NCI-H526 treated with DMSO at 0.1 percent for 48 hours (cell line): ENCODE data around the gene SLC6A20.

ENCODE experiments used
- DNase-seq: peaks from one replicate; lab custom pipeline; 2025; lab: John Stamatoyannopoulos, UW

Gene SLC6A20

DNA sequence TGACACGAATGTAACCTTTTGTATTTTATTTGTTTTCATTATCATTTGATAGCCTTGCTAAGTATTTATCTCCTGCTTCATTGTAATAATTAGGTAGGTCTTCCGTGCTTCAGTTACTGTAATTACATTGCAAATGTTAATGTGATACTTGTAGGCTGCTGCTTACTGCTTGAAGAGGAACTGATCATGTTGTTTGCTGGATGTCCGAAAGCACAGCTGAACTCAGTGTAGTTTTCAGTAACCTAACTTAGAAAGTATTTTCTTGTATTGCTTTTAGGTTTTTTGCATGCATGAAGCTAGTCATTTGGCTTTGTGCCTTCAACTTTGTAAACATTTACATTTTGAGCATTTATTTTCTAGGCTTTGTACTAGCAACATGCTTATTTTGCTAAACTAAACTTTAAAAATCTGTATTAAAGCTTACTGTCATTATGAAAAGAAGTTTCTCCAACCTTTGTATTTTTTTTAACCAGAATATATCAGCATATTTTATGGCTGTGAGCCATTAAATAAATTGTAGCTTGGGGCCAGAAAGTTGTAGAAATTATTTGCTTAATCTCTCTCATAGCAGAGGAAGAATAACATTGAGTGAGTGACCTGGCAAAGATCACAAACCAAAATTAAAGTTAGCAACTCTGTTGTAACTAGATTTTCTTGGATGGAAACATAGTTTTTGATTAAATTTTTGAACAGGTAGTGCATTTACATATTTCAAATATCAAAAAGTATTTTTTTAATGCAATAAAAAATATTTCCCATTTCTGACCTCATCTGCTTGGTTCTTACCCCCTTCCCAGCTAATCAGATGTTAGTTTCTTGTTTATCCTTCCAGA, 76.5 kb downstream of the SLC6A20 start:
- no peak for DNase-seq

DNA sequence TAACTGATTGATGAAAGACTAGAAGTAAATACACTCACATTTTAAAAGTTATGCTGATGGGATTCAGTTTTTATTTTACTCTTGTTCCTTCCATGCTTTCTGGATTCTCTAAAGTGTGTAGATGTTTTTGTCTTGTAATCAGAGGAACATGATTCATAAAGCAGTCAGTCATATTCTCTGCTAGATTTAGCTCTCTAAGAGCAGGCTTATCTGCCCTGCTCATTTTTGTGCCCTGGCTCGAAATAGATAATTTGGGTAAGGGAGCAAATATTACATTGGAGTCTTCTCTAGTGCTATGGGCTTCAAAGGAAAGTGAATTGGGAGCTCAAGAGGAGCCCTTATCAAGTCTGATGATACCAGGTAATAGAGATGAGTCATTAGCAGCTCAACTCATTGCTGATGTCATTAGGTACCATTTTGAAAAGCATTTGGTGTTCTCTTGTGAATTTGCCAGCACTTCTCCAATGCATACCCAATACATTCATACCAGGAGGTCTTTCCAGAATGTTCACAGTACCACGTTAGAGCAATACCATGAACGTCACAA, 79.5 kb downstream of the SLC6A20 start:
- no peak for DNase-seq

DNA sequence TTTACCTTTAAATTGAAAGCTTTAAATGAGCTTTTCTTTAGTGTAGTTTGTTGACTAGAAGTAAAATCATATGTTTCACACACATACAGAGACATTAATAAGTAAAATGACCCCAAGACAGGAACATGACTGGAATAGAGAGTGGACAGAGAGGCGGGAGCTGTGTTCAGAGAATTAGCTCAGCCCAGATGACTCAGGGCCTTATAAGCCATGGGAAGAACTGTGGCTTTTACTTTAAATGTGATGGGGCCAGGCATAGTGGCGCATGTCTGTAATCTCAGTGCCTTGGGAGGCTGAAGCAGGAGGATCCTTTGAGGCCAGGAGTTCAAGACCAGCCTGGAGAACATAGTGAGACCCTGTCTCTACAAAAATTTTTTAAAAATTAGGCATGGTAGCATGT, 80.4 kb downstream of the SLC6A20 start:
- no peak for DNase-seq

DNA sequence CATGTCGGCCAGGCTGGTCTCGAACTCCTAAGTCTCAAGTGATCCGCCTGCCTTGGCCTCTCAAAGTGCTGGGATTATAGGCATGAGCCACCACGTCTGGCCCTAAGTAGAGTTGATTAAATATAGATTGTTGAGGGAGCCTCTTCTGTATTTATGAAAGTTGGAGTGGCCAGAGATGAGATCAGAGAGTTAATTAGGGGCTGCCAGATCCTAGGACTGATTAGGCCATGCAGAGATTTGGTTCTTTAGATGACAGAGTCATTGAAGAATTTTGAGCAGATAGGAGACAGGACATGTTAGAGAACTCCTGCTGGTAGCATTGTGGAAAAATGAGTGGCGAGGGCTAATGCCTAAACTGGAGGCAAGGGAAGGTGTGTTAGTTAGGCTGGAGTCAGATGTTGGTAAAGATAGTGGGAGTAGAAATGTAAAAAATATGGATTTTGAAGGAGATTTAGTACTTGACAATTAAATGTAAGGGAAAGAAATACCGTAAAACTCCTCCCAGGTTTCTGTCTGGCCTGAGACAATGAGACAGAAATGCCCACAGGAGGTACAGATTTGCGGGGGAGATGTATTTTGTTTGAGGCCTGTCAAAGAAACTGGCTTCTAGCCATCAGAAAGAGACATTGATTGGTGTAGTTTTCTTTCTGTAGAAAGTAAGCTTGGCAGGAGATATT, 83.8 kb downstream of the SLC6A20 start:
- DNase-seq, result no peak

DNA sequence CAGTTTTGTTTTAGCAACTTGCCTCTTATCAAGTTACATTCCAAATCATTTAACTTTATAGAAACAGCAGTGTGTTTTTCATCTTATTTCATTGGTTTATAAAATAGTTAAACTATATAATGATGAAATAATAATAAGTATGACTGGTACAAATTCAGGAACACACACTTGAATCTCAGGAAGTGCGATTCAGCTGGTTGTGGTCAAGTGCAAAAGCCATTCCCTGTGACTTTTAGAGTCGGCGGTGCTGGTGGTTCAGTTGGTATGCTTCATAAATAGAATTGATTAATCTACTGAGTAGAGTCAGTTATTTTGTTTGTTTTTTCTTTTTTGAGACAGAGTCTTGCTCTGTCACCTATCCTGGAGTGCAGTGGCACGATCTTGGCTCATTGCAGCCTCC, 84.4 kb downstream of the SLC6A20 start:
- DNase-seq, result no peak

DNA sequence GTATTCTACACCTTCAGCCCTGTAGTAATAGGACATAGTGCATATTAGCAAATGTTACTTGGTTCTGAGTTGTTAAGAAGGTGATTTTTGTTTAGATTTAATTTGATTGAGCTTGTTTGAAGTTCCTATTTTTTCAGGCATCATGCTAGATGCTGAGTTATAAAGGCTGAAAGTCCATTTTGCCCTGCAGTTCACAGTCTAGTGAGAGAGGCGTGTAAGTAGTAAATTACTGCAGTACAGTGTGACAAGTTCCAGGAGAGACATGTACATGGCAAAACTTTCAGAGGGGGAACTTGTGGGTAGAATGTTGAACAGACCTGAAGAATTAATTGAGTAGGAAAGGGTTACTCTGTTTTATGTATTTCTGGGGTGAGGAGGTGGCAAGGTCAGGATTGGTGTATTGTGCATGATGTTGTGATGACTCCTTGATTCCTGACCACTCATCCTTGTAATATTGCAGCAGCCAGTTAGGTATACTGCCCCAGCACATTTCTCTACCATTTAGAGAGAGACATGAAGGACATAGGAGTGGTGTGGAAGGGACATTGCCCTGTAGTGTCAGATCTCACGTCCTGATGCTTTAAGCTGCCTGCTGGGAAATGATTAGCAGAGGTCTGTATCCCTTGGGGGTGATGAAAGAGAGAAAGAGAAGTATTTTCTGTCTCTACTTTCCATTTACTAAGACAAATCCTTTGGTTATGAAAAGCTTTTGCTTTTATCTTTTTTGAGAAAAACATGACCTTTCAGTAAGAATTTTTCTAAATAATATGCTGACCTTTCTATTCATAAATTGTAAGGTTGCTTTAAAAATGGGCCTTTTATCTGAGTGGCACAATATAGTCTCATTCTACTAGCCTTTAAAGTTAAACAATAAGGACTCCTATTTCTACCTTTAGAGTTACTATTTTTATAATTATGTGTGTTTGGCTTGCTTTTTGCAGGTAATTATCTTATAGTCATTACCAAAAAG, 90.2 kb downstream of the SLC6A20 start:
- DNase-seq, result no peak
